HUES48 (cell line): Measurements from ENCODE around the gene ERC1.
A peak's percentile ranks its signal among the peaks of the same experiment; 100 is the strongest.
"Not testable (repeated sequence)": the region's sequence is repeated elsewhere in the genome, so short reads cannot be mapped to it uniquely, and the experiment has no call there.

Source experiments
- H3K27ac ChIP-seq: one replicate; pipeline ENCODE4 v1.7.0; 2013; ENCODE audit warnings: low read depth, low read length, inconsistent platforms
- H3K27me3 ChIP-seq: 2 replicates; pipeline ENCODE4 v1.6.1; 2013; ENCODE audit warnings: mild to moderate bottlenecking, low read length; ENCODE audit not compliant: control insufficient read depth, insufficient read depth
- H3K36me3 ChIP-seq: 2 replicates; pipeline ENCODE4 v1.6.1; 2013; ENCODE audit warnings: low read length; ENCODE audit not compliant: control insufficient read depth, insufficient read depth
- H3K4me1 ChIP-seq: 2 replicates; pipeline ENCODE4 v1.6.1; 2013; ENCODE audit warnings: mild to moderate bottlenecking, low read length; ENCODE audit not compliant: control insufficient read depth, insufficient read depth
- H3K4me3 ChIP-seq: 2 replicates; pipeline ENCODE4 v1.5.1; 2013; ENCODE audit warnings: mild to moderate bottlenecking, low read depth, low read length
- H3K9ac ChIP-seq: 2 replicates; pipeline ENCODE4 v1.6.1; 2013; ENCODE audit warnings: mild to moderate bottlenecking, low read depth, low read length, moderate library complexity
- H3K9me3 ChIP-seq: 2 replicates; pipeline ENCODE4 v1.6.1; 2013; ENCODE audit warnings: low read length; ENCODE audit not compliant: control insufficient read depth, insufficient read depth

Gene ERC1

GRCh38 chr12:1205512-1206060 lies 214.6 kb downstream of the ERC1 start:
- Histone ChIP-seq H3K9ac (no peak overlapping the region), H3K4me1 (peaks cover 34% of the 10 kb centered on the region), H3K9me3 (no peaks in the 10 kb centered on the region), H3K27ac (peak overlapping the region; percentile 37), H3K36me3 (no peaks in the 10 kb centered on the region), H3K4me3 (no peak overlapping the region), H3K27me3 (no peaks in the 10 kb centered on the region)

GRCh38 chr12:1206118-1206734 lies 215.2 kb downstream of the ERC1 start:
- Histone ChIP-seq H3K9me3 (no peaks in the 10 kb centered on the region), H3K27me3 (no peaks in the 10 kb centered on the region), H3K36me3 (no peaks in the 10 kb centered on the region), H3K4me1 (peaks cover 34% of the 10 kb centered on the region), H3K27ac (no peak overlapping the region), H3K4me3 (no peak overlapping the region), H3K9ac (no peak overlapping the region)

GRCh38 chr12:1207276-1207675 lies 216.3 kb downstream of the ERC1 start:
- peaks cover 40% of the 10 kb centered on the region for H3K4me1 ChIP-seq
- H3K9ac ChIP-seq = no peak overlapping the region
- no peaks in the 10 kb centered on the region for H3K27me3 ChIP-seq
- H3K4me3 ChIP-seq = no peak overlapping the region
- no peak overlapping the region for H3K27ac ChIP-seq
- H3K36me3 ChIP-seq = no peaks in the 10 kb centered on the region
- H3K9me3 ChIP-seq = no peaks in the 10 kb centered on the region

- H3K36me3 ChIP-seq, H3K9ac ChIP-seq, H3K4me3 ChIP-seq, H3K9me3 ChIP-seq, H3K27me3 ChIP-seq, H3K27ac ChIP-seq: not testable (repeated sequence)
- peaks cover 41% of the 10 kb centered on the region for H3K4me1 ChIP-seq
Observed at GRCh38 chr12:1208719-1209118, 217.7 kb downstream of the ERC1 start.

GRCh38 chr12:1212526-1212925 lies 221.5 kb downstream of the ERC1 start:
- Histone ChIP-seq H3K36me3 (no peaks in the 10 kb centered on the region), H3K9me3 (no peaks in the 10 kb centered on the region), H3K27me3 (no peaks in the 10 kb centered on the region), H3K9ac (no peak overlapping the region), H3K4me1 (peaks cover 18% of the 10 kb centered on the region), H3K4me3 (no peak overlapping the region), H3K27ac (no peak overlapping the region)

GRCh38 chr12:1213205-1213604 lies 222.2 kb downstream of the ERC1 start:
- H3K4me1 ChIP-seq = peaks cover 21% of the 10 kb centered on the region
- no peaks in the 10 kb centered on the region for H3K36me3 ChIP-seq
- H3K27me3 ChIP-seq = no peaks in the 10 kb centered on the region
- H3K4me3 ChIP-seq = no peak overlapping the region
- H3K27ac ChIP-seq = no peak overlapping the region
- no peaks in the 10 kb centered on the region for H3K9me3 ChIP-seq
- H3K9ac ChIP-seq = no peak overlapping the region

- no peaks in the 10 kb centered on the region for H3K9me3 ChIP-seq
- no peak overlapping the region for H3K9ac ChIP-seq
- H3K36me3 ChIP-seq = no peaks in the 10 kb centered on the region
- no peak overlapping the region for H3K4me3 ChIP-seq
- peaks cover 21% of the 10 kb centered on the region for H3K4me1 ChIP-seq
- H3K27me3 ChIP-seq = no peaks in the 10 kb centered on the region
- no peak overlapping the region for H3K27ac ChIP-seq
Observed at GRCh38 chr12:1213618-1214205, 222.7 kb downstream of the ERC1 start.

- H3K27ac ChIP-seq = no peak overlapping the region
- H3K36me3 ChIP-seq = no peaks in the 10 kb centered on the region
- H3K4me3 ChIP-seq = no peak overlapping the region
- no peak overlapping the region for H3K9ac ChIP-seq
- peaks cover 25% of the 10 kb centered on the region for H3K4me1 ChIP-seq
- no peaks in the 10 kb centered on the region for H3K27me3 ChIP-seq
- no peaks in the 10 kb centered on the region for H3K9me3 ChIP-seq
Observed at GRCh38 chr12:1216560-1216959, 225.5 kb downstream of the ERC1 start.

GRCh38 chr12:1217191-1217949 lies 226.3 kb downstream of the ERC1 start:
- Histone ChIP-seq H3K27ac (no peak overlapping the region), H3K9ac (no peak overlapping the region), H3K36me3 (no peaks in the 10 kb centered on the region), H3K27me3 (no peaks in the 10 kb centered on the region), H3K9me3 (no peaks in the 10 kb centered on the region), H3K4me3 (no peak overlapping the region), H3K4me1 (peaks cover 18% of the 10 kb centered on the region)

GRCh38 chr12:1218369-1218768 lies 227.3 kb downstream of the ERC1 start:
- Histone ChIP-seq H3K27ac (no peak overlapping the region), H3K9me3 (no peaks in the 10 kb centered on the region), H3K4me3 (no peak overlapping the region), H3K27me3 (no peaks in the 10 kb centered on the region), H3K4me1 (peaks cover 12% of the 10 kb centered on the region), H3K36me3 (no peaks in the 10 kb centered on the region), H3K9ac (no peak overlapping the region)
